ENCODE data around the gene DGKG.

Gene DGKG

DNA sequence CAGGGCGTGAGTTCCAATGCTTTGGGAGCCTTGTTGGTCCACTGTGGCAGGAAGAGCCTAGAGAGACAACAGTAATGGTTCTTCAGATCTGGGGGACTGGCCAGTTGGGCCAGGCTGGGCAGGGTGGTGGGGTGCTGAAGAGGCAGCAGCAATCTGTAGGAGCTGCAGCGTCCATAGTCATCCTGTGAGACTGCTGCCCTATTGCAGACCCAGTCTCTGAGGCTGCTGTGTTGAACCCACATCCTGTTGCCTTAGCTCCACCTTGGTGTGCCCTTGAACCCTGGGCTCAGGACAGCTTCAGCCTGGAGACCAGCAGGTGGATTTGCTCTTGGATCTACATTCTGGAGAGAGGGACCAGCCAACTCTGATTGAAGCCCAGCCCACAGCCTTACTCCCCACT, 229.5 kb downstream of the DGKG start:
- Histone ChIP-seq H3K79me2 (ENCODE audit: insufficient read depth, low read length) (no peaks in the 10 kb centered on the region), H3K4me1 (ENCODE audit: insufficient read depth, low read length, poor library complexity, severe bottlenecking) (peaks cover 64% of the 10 kb centered on the region)

DNA sequence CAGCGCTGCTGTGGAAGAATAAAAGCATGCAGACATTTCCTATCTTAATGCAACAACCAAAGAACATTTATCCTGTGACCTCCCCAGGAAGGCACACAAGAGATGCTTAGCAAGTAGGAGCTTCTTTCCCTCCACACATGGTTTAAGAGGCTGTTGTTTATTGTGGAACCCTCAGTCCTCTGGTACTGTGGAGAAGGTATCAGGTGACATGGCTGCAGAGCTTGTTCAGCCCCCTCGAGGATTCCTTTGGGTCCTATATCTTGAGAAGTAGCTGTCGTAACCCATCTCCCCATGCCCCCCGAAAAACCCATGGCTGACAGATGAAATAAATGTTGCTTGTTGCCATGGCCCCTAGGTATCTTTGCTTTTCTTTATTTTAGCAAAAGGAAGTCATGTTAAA, 232.8 kb downstream of the DGKG start:
- H3K4me3 ChIP-seq (ENCODE audit: low read length, poor library complexity, severe bottlenecking): no peak overlapping the region
- H4K20me1 ChIP-seq (ENCODE audit: insufficient read depth, low read length, poor library complexity, severe bottlenecking): no peaks in the 10 kb centered on the region
- no peaks in the 10 kb centered on the region for H3K9me2 ChIP-seq (replicated peaks; ENCODE audit: low read depth, low read length)
- H3K9ac ChIP-seq (ENCODE audit: low read depth, low read length, poor library complexity, severe bottlenecking): no peak overlapping the region
- H3K36me3 ChIP-seq (ENCODE audit: insufficient read depth, low read length): no peaks in the 10 kb centered on the region
- H3K27me3 ChIP-seq (ENCODE audit: insufficient read depth, low read length, poor library complexity, severe bottlenecking): no peaks in the 10 kb centered on the region
- TF ChIP-seq, protein P1, sequence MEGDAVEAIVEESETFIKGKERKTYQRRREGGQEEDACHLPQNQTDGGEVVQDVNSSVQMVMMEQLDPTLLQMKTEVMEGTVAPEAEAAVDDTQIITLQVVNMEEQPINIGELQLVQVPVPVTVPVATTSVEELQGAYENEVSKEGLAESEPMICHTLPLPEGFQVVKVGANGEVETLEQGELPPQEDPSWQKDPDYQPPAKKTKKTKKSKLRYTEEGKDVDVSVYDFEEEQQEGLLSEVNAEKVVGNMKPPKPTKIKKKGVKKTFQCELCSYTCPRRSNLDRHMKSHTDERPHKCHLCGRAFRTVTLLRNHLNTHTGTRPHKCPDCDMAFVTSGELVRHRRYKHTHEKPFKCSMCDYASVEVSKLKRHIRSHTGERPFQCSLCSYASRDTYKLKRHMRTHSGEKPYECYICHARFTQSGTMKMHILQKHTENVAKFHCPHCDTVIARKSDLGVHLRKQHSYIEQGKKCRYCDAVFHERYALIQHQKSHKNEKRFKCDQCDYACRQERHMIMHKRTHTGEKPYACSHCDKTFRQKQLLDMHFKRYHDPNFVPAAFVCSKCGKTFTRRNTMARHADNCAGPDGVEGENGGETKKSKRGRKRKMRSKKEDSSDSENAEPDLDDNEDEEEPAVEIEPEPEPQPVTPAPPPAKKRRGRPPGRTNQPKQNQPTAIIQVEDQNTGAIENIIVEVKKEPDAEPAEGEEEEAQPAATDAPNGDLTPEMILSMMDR (conservative IDR thresholded peaks at IDR 0.05; ENCODE audit: low read length): no peak
- TF ChIP-seq EZH2phosphoT487 (IDR thresholded peaks at IDR 0.05; ENCODE audit: borderline replicate concordance): no peak
- H3K4me1 ChIP-seq (ENCODE audit: insufficient read depth, low read length, poor library complexity, severe bottlenecking): peaks cover 49% of the 10 kb centered on the region
- no peaks in the 10 kb centered on the region for H3K79me2 ChIP-seq (ENCODE audit: insufficient read depth, low read length)
- H3F3A ChIP-seq (ENCODE audit: low read depth): no peaks in the 10 kb centered on the region
- H3K9me3 ChIP-seq (ENCODE audit: insufficient read depth, low read depth, low read length): no peaks in the 10 kb centered on the region
- no peak overlapping the region for H2AFZ ChIP-seq (ENCODE audit: low read length)
- H3K4me2 ChIP-seq (ENCODE audit: low read depth, low read length, poor library complexity, severe bottlenecking): no peak overlapping the region

More for the DNA sequence above, 229.5 kb downstream of the DGKG start:
- Histone ChIP-seq H3K4me3 (ENCODE audit: low read length, poor library complexity, severe bottlenecking) (no peak overlapping the region), H3K9ac (ENCODE audit: low read depth, low read length, poor library complexity, severe bottlenecking) (peak overlapping the region; percentile 21), H3F3A (ENCODE audit: low read depth) (no peaks in the 10 kb centered on the region), H3K9me2 (replicated peaks; ENCODE audit: low read depth, low read length) (no peaks in the 10 kb centered on the region), H3K4me2 (ENCODE audit: low read depth, low read length, poor library complexity, severe bottlenecking) (peak overlapping the region; percentile 1), H2AFZ (ENCODE audit: low read length) (no peak overlapping the region), H3K36me3 (ENCODE audit: insufficient read depth, low read length) (no peaks in the 10 kb centered on the region), H3K27me3 (ENCODE audit: insufficient read depth, low read length, poor library complexity, severe bottlenecking) (no peaks in the 10 kb centered on the region), H3K9me3 (ENCODE audit: insufficient read depth, low read depth, low read length) (no peaks in the 10 kb centered on the region), H4K20me1 (ENCODE audit: insufficient read depth, low read length, poor library complexity, severe bottlenecking) (no peaks in the 10 kb centered on the region)
- TF ChIP-seq EZH2phosphoT487 (IDR thresholded peaks at IDR 0.05; ENCODE audit: borderline replicate concordance): no peak
- TF ChIP-seq, protein P1 (conservative IDR thresholded peaks at IDR 0.05; ENCODE audit: low read length): no peak

DNA sequence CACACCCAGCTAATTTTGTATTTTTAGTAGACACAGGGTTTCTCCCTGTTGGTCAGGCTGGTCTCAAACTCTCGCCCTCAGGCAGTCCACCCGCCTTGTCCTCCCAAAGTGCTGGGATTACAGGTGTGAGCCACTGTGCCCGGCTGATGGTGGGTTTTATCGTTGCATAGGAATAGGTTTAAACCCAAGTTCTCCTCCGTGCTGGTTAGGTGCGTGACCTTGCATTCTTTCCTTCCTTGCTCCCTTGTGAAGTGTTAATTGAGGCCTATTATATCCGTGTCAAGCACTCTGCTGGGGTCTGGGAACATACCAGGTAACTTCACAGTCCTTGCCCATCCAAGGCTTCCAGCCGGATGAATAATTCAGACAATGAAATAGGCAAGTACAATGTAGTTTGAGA, 233.9 kb downstream of the DGKG start:
- H4K20me1 ChIP-seq (ENCODE audit: insufficient read depth, low read length, poor library complexity, severe bottlenecking): no peaks in the 10 kb centered on the region

More for the DNA sequence above, 233.9 kb downstream of the DGKG start:
- Histone ChIP-seq H3K4me3 (ENCODE audit: low read length, poor library complexity, severe bottlenecking) (no peak overlapping the region), H3K4me1 (ENCODE audit: insufficient read depth, low read length, poor library complexity, severe bottlenecking) (peaks cover 39% of the 10 kb centered on the region), H3K4me2 (ENCODE audit: low read depth, low read length, poor library complexity, severe bottlenecking) (no peak overlapping the region), H3K9ac (ENCODE audit: low read depth, low read length, poor library complexity, severe bottlenecking) (no peak overlapping the region), H3K27me3 (ENCODE audit: insufficient read depth, low read length, poor library complexity, severe bottlenecking) (no peaks in the 10 kb centered on the region), H3F3A (ENCODE audit: low read depth) (no peaks in the 10 kb centered on the region), H3K9me2 (replicated peaks; ENCODE audit: low read depth, low read length) (no peaks in the 10 kb centered on the region), H3K9me3 (ENCODE audit: insufficient read depth, low read depth, low read length) (no peaks in the 10 kb centered on the region), H3K79me2 (ENCODE audit: insufficient read depth, low read length) (no peaks in the 10 kb centered on the region), H3K36me3 (ENCODE audit: insufficient read depth, low read length) (no peaks in the 10 kb centered on the region), H2AFZ (ENCODE audit: low read length) (no peak overlapping the region)
- TF ChIP-seq, protein P1 (conservative IDR thresholded peaks at IDR 0.05; ENCODE audit: low read length): no peak
- no peak for TF ChIP-seq EZH2phosphoT487 (IDR thresholded peaks at IDR 0.05; ENCODE audit: borderline replicate concordance)
